ENCODE results near the gene IMPG2.

The IMPG2 gene

GRCh38 chr3:101235048-101235447 is 85.3 kb downstream of the IMPG2 start:
- H3K27ac ChIP-seq, result no peak overlapping the region
- TF ChIP-seq ZFX (IDR thresholded peaks at IDR 0.05) (no peak), CTCF (conservative IDR thresholded peaks at IDR 0.05) (no peak)

GRCh38 chr3:101230618-101231017 is 89.8 kb downstream of the IMPG2 start:
- H3K27ac ChIP-seq, result no peak overlapping the region
- TF ChIP-seq ZFX (IDR thresholded peaks at IDR 0.05) (no peak), CTCF (conservative IDR thresholded peaks at IDR 0.05) (no peak)

GRCh38 chr3:101229681-101230080 is 90.7 kb downstream of the IMPG2 start:
- H3K27ac ChIP-seq, result no peak overlapping the region
- TF ChIP-seq CTCF (conservative IDR thresholded peaks at IDR 0.05) (peak; percentile 36), ZFX (IDR thresholded peaks at IDR 0.05) (no peak)

GRCh38 chr3:101228441-101228840 is 91.9 kb downstream of the IMPG2 start:
- TF ChIP-seq CTCF (conservative IDR thresholded peaks at IDR 0.05), result no peak
- TF ChIP-seq ZFX (IDR thresholded peaks at IDR 0.05), result no peak
- H3K27ac ChIP-seq, result no peak overlapping the region

- TF ChIP-seq CTCF (conservative IDR thresholded peaks at IDR 0.05) (no peak), ZFX (IDR thresholded peaks at IDR 0.05) (no peak)
- H3K27ac ChIP-seq, result no peak overlapping the region
These were observed 95.6 kb downstream of the IMPG2 start for GRCh38 chr3:101224739-101225138.

- no peak overlapping the region for H3K27ac ChIP-seq
- TF ChIP-seq ZFX (IDR thresholded peaks at IDR 0.05) (no peak), CTCF (conservative IDR thresholded peaks at IDR 0.05) (no peak)
These were observed 97.4 kb downstream of the IMPG2 start for GRCh38 chr3:101223016-101223415.

GRCh38 chr3:101219842-101220560 is 100.4 kb downstream of the IMPG2 start:
- TF ChIP-seq ZFX (IDR thresholded peaks at IDR 0.05) (no peak), CTCF (conservative IDR thresholded peaks at IDR 0.05) (no peak)
- H3K27ac ChIP-seq, result no peak overlapping the region
